GM18909 (cell line): ENCODE results near the gene NUP93.
"Not testable (repeated sequence)": the region's sequence is repeated elsewhere in the genome, so short reads cannot be mapped to it uniquely, and the experiment has no call there.

Source experiments
- ATAC-seq: cut with Tn5 transposase; IDR thresholded peaks from one replicate; pipeline ENCODE4 v1.9.1; 2021; ENCODE audit warnings: mild to moderate bottlenecking; ENCODE audit not compliant: unreplicated experiment, poor library complexity

Gene NUP93

GRCh38 chr16:56880176-56880575 is 150.2 kb downstream of the NUP93 start:
- ATAC-seq, result no peak

GRCh38 chr16:56880685-56881084 is 150.8 kb downstream of the NUP93 start:
- no peak for ATAC-seq

DNA sequence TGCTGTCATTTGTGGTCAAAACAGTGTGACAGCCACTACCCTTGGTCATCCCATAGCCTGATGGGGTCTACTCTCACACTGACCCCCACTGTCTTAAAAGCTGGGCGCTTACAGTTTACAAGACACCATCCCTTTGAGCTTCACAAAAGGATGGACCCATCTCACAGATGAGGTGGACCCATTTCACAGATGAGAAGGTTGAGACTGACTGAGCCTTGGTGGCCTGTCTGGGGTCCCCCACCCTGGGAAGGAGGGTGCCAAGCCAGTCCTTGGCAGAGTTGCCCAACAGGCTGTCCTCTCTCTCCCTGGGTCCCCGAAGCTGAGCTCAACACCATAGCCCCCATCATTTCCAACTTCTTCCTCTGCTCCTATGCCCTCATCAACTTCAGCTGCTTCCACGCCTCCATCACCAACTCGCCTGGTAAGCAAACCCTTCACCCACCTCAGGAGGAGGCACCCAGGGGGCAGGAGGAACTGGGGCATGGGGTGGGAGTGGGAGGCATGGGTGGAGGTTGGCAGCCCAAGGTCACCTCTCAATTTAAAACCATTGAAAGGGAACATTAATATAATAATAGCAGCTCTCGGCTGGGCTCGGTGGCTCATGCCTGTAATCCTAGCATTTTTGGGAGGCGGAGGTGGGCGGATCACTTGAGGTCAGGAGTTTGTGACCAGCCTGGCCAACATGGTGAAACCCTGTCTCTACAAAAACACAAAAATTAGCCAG is 152.3 kb downstream of the NUP93 start:
- ATAC-seq, result no peak

DNA sequence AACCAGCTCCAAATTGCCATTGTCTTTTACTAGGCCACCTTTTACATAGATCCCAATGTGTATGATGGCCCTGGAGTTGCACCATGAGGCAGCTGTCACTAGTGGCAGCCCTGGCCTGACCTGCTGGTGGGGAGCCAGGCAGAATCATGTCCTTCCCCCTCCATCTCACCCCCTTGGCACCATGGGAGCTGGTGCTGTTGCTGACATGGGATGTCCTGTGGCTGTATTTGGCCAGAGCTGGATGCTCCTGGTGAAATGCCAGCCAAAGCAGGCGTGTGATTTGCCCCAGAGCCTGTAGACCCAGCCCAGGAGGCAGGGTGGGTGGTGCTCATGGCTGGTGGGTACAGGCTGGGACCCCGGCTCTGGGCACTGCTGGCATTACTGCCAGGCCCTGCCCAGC is 153.7 kb downstream of the NUP93 start:
- no peak for ATAC-seq

GRCh38 chr16:56884026-56884582 is 154.2 kb downstream of the NUP93 start:
- ATAC-seq, result no peak

- ATAC-seq, result not testable (repeated sequence)
These were observed 155.0 kb downstream of the NUP93 start for GRCh38 chr16:56884929-56885328.

GRCh38 chr16:56885446-56886162 is 155.7 kb downstream of the NUP93 start:
- ATAC-seq, result no peak

DNA sequence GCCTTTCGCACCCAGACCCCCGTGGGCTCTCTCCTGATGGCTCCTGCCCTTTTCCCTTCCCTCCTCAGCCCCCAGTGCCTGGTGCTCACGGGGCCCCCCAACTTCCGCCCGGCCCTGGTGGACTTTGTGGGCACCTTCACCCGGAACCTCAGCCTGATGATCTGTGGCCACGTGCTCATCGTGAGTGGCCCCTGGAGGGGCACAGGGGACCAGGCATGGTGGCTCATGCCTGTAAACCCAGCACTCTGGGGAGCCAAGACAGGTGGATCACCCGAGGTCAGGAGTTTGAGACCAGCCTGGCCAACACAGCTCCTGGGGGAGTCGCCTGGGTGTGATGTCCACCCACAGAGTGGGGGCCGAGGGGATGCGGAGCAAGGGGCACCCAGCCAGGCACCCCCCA is 156.4 kb downstream of the NUP93 start:
- ATAC-seq, result no peak

DNA sequence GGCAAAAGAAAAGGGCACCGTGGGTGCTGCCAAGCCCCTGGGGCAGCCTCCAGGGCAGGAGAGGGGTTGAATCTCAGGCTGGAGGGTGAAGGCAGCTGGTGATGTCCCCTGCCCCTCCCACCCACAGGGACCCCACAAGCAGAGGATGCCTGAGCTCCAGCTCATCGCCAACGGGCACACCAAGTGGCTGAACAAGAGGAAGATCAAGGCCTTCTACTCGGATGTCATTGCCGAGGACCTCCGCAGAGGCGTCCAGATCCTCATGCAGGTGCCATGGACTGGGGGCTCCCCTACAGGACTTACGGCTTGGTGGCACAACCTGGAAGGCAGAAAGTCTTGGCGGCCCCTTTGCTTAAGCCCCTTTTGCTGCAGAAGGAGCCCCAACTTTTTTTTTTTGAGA is 156.9 kb downstream of the NUP93 start:
- ATAC-seq, result no peak

- no peak for ATAC-seq
These were observed 158.9 kb downstream of the NUP93 start for GRCh38 chr16:56888806-56889205.

DNA sequence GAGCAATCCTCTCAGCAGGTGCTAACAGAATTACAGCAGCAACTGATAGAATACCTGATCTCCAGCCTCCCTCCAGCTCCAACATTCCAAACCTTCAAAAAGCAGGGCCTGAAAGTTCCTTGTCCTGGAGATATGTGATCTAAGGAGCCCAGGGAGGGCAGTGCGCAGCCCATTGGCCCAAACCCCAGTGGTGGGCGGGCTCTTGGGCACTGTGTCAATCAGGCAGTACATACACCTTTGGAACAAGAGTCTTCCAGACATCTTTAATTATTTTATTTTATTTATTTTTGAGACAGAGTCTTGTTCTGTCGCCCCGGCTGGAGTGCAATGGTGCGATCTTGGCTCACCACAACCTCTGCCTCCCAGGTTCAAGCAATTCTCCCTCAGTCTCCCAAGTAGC is 159.3 kb downstream of the NUP93 start:
- no peak for ATAC-seq

- no peak for ATAC-seq
These were observed 161.8 kb downstream of the NUP93 start for GRCh38 chr16:56891685-56892084.

DNA sequence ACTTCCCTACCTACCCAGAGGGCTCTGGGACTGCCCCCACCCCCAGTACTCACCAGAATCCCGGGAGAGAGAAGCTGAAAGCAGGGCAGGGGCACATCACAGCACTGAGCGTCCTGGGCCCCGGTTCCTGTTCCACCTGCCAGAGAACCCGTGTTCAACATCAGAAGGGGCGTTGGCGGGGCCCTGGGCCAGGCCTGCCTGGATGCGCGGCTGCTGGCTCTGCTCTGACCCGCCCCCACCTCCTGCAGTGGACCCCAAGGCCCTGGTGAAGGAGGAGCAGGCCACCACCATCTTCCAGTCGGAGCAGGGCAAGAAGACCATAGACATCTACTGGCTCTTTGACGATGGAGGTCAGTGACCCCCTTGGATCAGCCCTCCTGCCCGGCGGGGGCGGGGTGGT is 162.8 kb downstream of the NUP93 start:
- ATAC-seq, result no peak

- ATAC-seq, result no peak
These were observed 164.5 kb downstream of the NUP93 start for GRCh38 chr16:56894331-56894917.

- no peak for ATAC-seq
These were observed 165.9 kb downstream of the NUP93 start for GRCh38 chr16:56895813-56896212.

DNA sequence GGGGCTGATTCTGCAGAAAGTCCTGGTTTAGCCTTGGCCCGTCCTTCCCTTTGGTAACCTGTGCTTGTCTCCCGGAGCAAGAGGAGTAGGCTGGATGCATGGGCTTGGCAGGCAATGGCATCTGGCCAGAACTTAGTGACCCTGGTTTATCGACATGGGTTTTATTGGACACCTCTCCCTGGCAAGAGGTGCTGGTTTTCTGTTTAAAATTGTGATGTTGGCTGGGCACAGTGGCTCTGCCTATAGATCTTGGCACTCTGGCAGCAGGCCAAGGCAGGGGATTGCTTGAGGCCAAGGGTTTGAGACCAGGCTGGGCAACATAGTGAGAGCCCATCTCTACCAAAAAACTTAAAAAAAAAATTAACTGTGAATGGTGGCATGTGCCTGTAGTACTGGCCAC is 166.3 kb downstream of the NUP93 start:
- no peak for ATAC-seq

DNA sequence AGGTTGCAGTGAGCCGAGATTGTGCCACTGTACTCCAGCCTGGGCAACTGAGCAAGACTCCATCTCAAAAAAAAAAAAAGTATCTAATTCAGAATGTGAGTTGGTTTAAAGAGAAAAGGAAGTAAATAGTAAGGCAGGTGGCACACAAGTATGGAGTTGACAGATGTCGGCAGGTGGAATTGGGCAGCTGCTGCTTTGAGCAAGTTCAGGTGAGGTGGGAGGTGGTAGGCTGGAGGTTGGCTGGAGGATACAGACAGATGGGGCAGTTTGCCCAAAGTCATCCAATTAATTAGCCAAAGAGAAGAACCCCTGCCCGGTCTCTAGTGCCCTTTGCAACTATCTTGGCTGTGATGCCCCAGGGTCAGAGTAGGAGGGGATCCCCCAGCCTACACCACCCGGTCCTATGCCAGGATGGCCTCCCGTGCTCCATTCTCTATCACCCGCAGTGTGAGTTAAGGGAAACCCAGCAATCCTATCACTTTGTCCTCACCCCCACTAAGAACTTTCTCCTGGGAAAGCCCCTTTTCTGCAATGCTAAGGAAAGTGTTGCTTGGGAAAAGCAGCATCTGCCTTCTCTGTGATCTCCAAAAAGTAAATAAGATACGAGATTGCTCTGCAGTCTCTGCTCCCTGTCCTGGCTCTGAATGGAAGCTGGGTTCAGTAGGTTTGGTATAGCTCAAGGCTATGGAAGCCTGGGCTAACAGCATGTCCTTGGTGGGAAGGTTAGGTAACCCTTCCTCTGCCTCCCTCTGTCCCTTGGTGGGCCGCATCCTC is 167.3 kb downstream of the NUP93 start:
- ATAC-seq, result no peak

GRCh38 chr16:56898847-56899246 is 168.9 kb downstream of the NUP93 start:
- ATAC-seq, result no peak
